Ascending aorta (tissue), 2 donors: Measurements from ENCODE around the gene UBE2E2. TPM values are rescaled to one million over a fixed set of nuclear protein-coding genes. Genes with fewer than 3 reads are reported as not detected.

Experiments
- DNase-seq, 2 donors: peaks; one replicate each; pipeline ENCODE4 v3.0.0-alpha.2; 2019; ENCODE audit warnings: low spot score in 2 of 2
- H3K27ac ChIP-seq, 2 donors: fragments of 200-600 bp; sonication (generic); one replicate each; pipeline ENCODE4 v1.5.1; 2016 to 2017; ENCODE audit warnings: mild to moderate bottlenecking in 1 of 2
- H3K27me3 ChIP-seq: fragments of 200-600 bp; sonication (generic); one replicate; pipeline ENCODE4 v1.5.1; 2017
- H3K36me3 ChIP-seq, 2 donors: fragments of 200-600 bp; sonication (generic); one replicate each; pipeline ENCODE4 v1.5.1; 2016
- H3K4me1 ChIP-seq, 2 donors: fragments of 200-600 bp; sonication (generic); one replicate each; pipeline ENCODE4 v1.5.1; 2016 to 2017; ENCODE audit warnings: mild to moderate bottlenecking in 1 of 2
- H3K4me3 ChIP-seq, 2 donors: fragments of 200-600 bp; sonication (generic); one replicate each; pipeline ENCODE4 v1.5.1; 2016 to 2017; ENCODE audit warnings: mild to moderate bottlenecking in 1 of 2
- H3K9me3 ChIP-seq, 2 donors: fragments of 200-600 bp; sonication (generic); one replicate each; pipeline ENCODE4 v1.5.1; 2016
- intact Hi-C: fragments of 100-400 bp; cut with DNase I; formaldehyde crosslinking; loops from one replicate; pipeline ENCODE4 v1.15.1; 2023
- total RNA-seq: library from RNA; depleted of rRNA; stranded (reverse); fragments of >200 nt; gene quantifications from one replicate; pipeline ENCODE4 v1.1.0, GENCODE V29; 2016
- TF ChIP-seq, protein P1 (sequence below), 3 experiments: fragments of 200-600 bp in 2 of 3; fragments of 450-650 bp in 1 of 3; sonication (generic) in 2 of 3; IDR thresholded peaks; one replicate each; pipeline ENCODE4 v1.5.1; 2016 to 2019; ENCODE audit warnings: antibody characterized with exemption in 3 of 3, mild to moderate bottlenecking in 1 of 3, moderate library complexity in 1 of 3

UBE2E2 gene
- total RNA-seq, 1 donor from 2014 or later: 5.3 TPM

DNA sequence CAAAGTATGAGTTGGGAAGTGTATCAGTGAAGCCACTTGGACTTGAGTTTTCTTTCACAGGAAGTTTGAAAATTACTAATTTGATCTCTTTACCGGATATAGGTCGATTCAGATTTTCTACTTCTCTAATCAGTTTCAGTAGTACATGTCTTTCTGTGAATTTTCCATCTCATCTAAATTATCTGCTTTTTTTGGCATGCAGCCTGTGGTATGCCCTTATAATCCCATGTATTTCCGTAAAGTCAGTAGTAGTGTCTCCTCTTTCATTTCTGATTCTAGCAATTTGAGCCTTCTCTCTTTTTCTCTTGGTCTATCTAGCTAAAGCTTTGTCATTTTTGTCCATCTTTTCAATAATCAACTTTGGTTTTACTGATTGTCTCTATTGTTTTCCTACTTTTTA is 434.2 kb downstream of the UBE2E2 start:
- H3K27me3 ChIP-seq: no peaks in the 10 kb centered on the region
- no peaks in the 10 kb centered on the region for H3K4me1 ChIP-seq
- peaks cover 0 to 6% of the 10 kb centered on the region in 2 donors for H3K9me3 ChIP-seq
- H3K4me3 ChIP-seq: no peak overlapping the region
- DNase-seq: no peak
- no peaks in the 10 kb centered on the region for H3K36me3 ChIP-seq
- intact Hi-C loops: no loop called here
- TF ChIP-seq, protein P1, sequence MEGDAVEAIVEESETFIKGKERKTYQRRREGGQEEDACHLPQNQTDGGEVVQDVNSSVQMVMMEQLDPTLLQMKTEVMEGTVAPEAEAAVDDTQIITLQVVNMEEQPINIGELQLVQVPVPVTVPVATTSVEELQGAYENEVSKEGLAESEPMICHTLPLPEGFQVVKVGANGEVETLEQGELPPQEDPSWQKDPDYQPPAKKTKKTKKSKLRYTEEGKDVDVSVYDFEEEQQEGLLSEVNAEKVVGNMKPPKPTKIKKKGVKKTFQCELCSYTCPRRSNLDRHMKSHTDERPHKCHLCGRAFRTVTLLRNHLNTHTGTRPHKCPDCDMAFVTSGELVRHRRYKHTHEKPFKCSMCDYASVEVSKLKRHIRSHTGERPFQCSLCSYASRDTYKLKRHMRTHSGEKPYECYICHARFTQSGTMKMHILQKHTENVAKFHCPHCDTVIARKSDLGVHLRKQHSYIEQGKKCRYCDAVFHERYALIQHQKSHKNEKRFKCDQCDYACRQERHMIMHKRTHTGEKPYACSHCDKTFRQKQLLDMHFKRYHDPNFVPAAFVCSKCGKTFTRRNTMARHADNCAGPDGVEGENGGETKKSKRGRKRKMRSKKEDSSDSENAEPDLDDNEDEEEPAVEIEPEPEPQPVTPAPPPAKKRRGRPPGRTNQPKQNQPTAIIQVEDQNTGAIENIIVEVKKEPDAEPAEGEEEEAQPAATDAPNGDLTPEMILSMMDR (IDR thresholded peaks at IDR 0.05): no peak
- H3K27ac ChIP-seq: no peak overlapping the region

DNA sequence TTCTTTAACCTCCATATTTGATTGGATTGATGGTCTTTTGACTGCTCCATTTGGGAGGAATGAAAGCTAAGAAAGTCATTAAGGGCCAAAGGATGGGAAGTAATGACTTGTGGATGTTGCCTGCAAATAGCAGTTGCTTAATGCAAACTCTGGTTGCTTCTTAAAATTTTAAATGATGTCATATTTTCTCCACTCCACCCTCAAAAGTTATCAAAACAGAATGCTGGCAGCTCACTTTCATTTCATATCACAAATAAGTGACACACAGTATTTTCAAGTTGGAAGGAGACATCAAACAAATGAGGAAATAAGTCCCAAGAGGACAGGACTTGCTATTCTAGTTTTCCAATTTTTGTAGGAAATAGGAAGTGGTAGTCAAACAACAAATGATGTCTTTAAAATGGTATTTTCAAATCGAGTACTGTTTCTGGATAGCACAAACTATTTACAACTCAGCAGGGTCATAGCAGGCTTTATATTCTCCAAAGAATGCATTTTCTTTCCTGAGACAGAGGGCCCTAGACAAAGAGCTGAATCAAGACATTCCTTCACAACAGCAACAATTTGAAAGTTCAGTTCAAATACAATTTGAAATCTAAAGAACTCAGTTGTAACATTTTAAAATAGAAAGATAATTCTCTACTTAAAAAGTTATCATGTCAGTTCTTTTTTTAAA is 437.5 kb downstream of the UBE2E2 start:
- TF ChIP-seq, protein P1 (IDR thresholded peaks at IDR 0.05): no peak
- Histone ChIP-seq H3K9me3 (peaks cover 0 to 6% of the 10 kb centered on the region in 2 donors), H3K27ac (no peak overlapping the region), H3K4me3 (no peak overlapping the region), H3K36me3 (no peaks in the 10 kb centered on the region), H3K4me1 (no peaks in the 10 kb centered on the region), H3K27me3 (no peaks in the 10 kb centered on the region)
- intact Hi-C loops: no loop called here
- DNase-seq: no peak
